BLaER1 treated with 17β-estradiol and CSF1 and Interleukin-3, amounts not matched to agents 10 nM and 100 nM (cell line): ENCODE data around the gene DMXL2.
"Not testable (repeated sequence)": the region's sequence is repeated elsewhere in the genome, so short reads cannot be mapped to it uniquely, and the experiment has no call there.

Experiments
- H3K27ac ChIP-seq, 11 experiments: shearing (Covaris generic); formaldehyde crosslinking; 2 replicates each; pipeline ENCODE4 v1.8.1; 2022
- H3K27me3 ChIP-seq, 11 experiments: shearing (Covaris generic); formaldehyde crosslinking; 2 replicates each; pipeline ENCODE4 v1.8.1; 2022
- H3K36me3 ChIP-seq, 11 experiments: shearing (Covaris generic); formaldehyde crosslinking; 2 replicates each; pipeline ENCODE4 v1.8.1; 2022
- H3K4me1 ChIP-seq, 10 experiments: shearing (Covaris generic); formaldehyde crosslinking; 2 replicates each; pipeline ENCODE4 v1.8.1; 2022
- H3K4me2 ChIP-seq, 11 experiments: shearing (Covaris generic); formaldehyde crosslinking; 2 replicates each; pipeline ENCODE4 v1.8.1; 2022
- H3K4me3 ChIP-seq, 10 experiments: shearing (Covaris generic); formaldehyde crosslinking; 2 replicates each; pipeline ENCODE4 v1.8.1; 2022
- H3K9ac ChIP-seq, 11 experiments: shearing (Covaris generic); formaldehyde crosslinking; 2 replicates each; pipeline ENCODE4 v1.8.1; 2022
- H3K9me3 ChIP-seq, 11 experiments: shearing (Covaris generic); formaldehyde crosslinking; replicated peaks in 1 of 11; 2 replicates each; pipeline ENCODE4 v1.8.1; 2022
- H4K20me1 ChIP-seq, 11 experiments: shearing (Covaris generic); formaldehyde crosslinking; 2 replicates each; pipeline ENCODE4 v1.8.1; 2022
- Cebpa-rat ChIP-seq, 11 experiments: shearing (Covaris generic); IDR thresholded peaks; 2 replicates each; pipeline ENCODE4 v1.8.1; 2022

DMXL2 gene

DNA sequence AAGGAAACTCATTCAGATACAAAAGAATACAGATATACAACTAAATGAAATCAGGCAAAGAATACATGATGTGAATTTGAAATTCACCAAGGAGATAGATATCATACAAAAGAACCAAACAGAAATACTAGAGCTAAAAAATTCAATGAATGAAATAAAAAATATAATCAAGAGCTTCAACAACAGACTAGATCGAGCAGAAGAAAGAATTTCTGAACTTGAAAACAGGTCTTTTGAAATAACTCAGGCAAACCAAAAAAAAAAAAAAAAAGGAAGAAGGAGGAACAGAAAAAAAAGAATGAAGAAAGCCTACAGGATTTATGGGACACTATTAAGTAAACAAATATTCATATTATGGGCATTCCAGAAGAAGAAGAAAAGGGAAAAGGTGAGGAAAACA, 137.8 kb downstream of the DMXL2 start:
- Histone ChIP-seq H3K27ac (no peak overlapping the region), H4K20me1 (peaks cover 0 to 77% (median 0%) of the 10 kb centered on the region in 11 experiments; a peak in 6 of 22 replicates), H3K4me2 (no peak overlapping the region), H3K9ac (no peak overlapping the region), H3K36me3 (peaks cover 39 to 100% (median 61%) of the 10 kb centered on the region in 11 experiments), H3K9me3 (peaks cover 34 to 49% (median 39%) of the 10 kb centered on the region in 11 experiments), H3K27me3 (no peaks in the 10 kb centered on the region), H3K4me3 (no peak overlapping the region), H3K4me1 (no peaks in the 10 kb centered on the region)
- TF ChIP-seq Cebpa-rat (IDR thresholded peaks at IDR 0.05): no peak

DNA sequence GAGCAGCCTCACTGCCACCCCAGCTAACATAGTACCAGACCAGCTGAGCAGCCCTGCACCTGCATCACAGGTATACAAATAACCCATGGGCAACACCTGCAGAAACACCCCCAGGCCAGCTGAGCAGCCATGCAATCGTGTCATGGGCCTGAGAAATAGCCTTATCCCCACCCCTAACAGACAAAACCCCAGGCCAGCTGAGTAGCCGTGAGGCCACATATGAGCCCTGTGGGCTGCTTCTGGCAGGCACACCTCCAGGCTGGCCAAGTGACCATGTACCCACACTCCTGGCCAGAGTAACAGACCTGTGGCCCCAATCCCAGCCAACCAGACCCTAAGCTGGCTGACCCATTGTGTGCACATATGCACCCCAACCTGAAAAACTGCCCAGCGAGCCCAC, 138.6 kb downstream of the DMXL2 start:
- TF ChIP-seq Cebpa-rat (IDR thresholded peaks at IDR 0.05): no peak

DNA sequence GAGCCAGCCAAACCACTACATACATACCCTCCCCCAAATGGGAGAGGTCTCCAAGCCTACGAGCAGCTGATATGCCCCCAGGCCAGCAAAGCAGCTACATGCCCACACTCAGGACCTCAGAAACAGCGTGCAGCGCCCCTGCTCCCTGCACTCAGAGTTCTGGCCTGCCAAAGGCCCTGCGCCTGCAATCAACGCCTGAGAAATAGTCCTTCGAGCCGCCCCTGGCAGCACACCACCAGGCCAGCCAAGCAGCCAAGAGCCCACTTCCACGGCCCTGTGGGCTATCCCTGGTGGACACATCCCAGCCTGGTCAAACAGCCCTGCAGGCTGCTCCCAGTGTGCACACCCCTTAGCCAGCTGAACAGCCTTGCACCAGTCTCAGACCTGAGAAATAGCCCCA, 139.1 kb downstream of the DMXL2 start:
- Histone ChIP-seq H3K4me1 (no peaks in the 10 kb centered on the region), H3K9ac (no peak overlapping the region), H3K4me2 (no peak overlapping the region), H4K20me1 (peaks cover 0 to 78% (median 0%) of the 10 kb centered on the region in 11 experiments; a peak in 6 of 22 replicates), H3K9me3 (peaks cover 34 to 49% (median 39%) of the 10 kb centered on the region in 11 experiments), H3K36me3 (peaks cover 40 to 100% (median 55%) of the 10 kb centered on the region in 11 experiments), H3K27ac (no peak overlapping the region), H3K4me3 (no peak overlapping the region), H3K27me3 (no peaks in the 10 kb centered on the region)
- TF ChIP-seq Cebpa-rat (IDR thresholded peaks at IDR 0.05): no peak

More for the DNA sequence above, 138.6 kb downstream of the DMXL2 start:
- H3K4me1 ChIP-seq: no peaks in the 10 kb centered on the region
- no peaks in the 10 kb centered on the region for H3K27me3 ChIP-seq
- no peak overlapping the region for H3K4me3 ChIP-seq
- no peak overlapping the region for H3K9ac ChIP-seq
- no peak overlapping the region for H3K4me2 ChIP-seq
- no peak overlapping the region for H3K27ac ChIP-seq
- peaks cover 34 to 49% (median 39%) of the 10 kb centered on the region in 11 experiments for H3K9me3 ChIP-seq
- peaks cover 0 to 78% (median 0%) of the 10 kb centered on the region in 11 experiments; a peak in 6 of 22 replicates for H4K20me1 ChIP-seq
- peaks cover 40 to 100% (median 58%) of the 10 kb centered on the region in 11 experiments for H3K36me3 ChIP-seq

DNA sequence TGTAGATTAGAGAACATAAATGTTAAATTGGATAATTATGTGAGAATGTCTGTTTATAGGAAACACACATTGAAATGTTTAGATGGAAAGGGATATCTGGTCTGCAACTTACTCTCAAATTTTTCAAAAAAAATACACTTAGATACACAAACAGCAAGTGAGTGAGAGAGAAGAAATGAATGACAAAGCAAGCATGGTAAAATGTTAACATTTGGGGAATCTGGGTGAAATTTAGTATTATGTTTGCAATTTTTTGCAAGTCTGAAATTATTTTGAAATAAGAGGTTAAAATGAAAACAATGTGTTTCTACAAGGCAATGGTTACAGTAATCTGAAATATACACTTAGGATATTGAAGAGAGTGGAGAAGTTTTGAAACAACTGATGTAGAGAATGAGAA, 146.8 kb downstream of the DMXL2 start:
- no peak for TF ChIP-seq Cebpa-rat (IDR thresholded peaks at IDR 0.05)
- Histone ChIP-seq H3K4me2 (no peak overlapping the region), H3K9ac (no peak overlapping the region), H3K27ac (no peak overlapping the region), H3K36me3 (peaks cover 3 to 97% (median 10%) of the 10 kb centered on the region in 11 experiments; a peak in 15 of 22 replicates), H3K4me3 (no peak overlapping the region), H3K4me1 (no peaks in the 10 kb centered on the region), H3K9me3 (no peaks in the 10 kb centered on the region), H3K27me3 (no peaks in the 10 kb centered on the region), H4K20me1 (peaks cover 0 to 96% (median 0%) of the 10 kb centered on the region in 11 experiments; a peak in 3 of 22 replicates)

DNA sequence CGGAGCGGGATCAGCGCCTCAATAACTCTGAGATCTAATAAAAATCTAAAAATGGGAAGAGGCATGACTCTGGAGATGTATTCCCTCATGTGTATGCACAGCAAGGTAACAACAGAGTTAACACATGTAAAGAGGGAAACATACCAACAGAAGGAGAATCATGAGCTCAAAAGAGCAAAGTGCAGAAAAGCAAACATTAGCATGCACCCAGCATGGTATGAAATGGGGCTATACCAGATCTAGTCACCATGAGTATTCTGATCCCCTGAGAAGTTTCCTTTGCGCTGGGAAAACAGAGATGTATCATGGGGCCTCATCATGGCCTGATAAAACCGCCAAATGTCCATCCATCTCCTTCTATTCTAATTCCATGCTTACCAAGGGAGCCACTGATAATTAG, 152.1 kb downstream of the DMXL2 start:
- no peak overlapping the region for H3K4me3 ChIP-seq
- no peaks in the 10 kb centered on the region for H3K9me3 ChIP-seq
- no peaks in the 10 kb centered on the region for H3K27me3 ChIP-seq
- peaks cover 0 to 91% (median 0%) of the 10 kb centered on the region in 11 experiments; a peak in 4 of 22 replicates for H4K20me1 ChIP-seq
- H3K36me3 ChIP-seq: peaks cover 5 to 89% (median 16%) of the 10 kb centered on the region in 11 experiments; a peak in 16 of 22 replicates
- no peak overlapping the region for H3K4me2 ChIP-seq
- no peak overlapping the region for H3K27ac ChIP-seq
- H3K4me1 ChIP-seq: no peaks in the 10 kb centered on the region
- no peak overlapping the region for H3K9ac ChIP-seq
- TF ChIP-seq Cebpa-rat (IDR thresholded peaks at IDR 0.05): no peak

DNA sequence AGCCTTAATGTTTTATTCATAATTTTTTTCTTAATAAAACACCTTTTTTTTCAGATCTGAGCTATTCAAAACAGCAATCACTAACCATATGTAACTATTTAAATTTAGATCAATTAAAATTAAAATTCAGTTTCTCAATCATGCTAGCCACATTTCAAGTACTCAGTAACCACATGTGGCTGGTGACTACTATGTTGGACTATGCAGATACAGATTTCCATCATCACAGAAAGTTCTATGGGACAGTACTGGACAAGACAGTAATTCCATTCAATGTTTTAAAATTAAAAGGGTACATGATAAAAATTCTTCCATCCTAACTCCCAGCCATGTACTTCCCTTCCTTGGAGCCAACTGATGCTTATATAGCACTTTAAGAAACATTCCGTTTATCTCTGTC, 161.8 kb downstream of the DMXL2 start:
- TF ChIP-seq Cebpa-rat (IDR thresholded peaks at IDR 0.05): no peak
- no peak overlapping the region for H3K4me2 ChIP-seq
- H4K20me1 ChIP-seq: peaks cover 0 to 88% (median 0%) of the 10 kb centered on the region in 11 experiments; a peak in 3 of 22 replicates
- H3K9ac ChIP-seq: no peak overlapping the region
- H3K9me3 ChIP-seq: no peaks in the 10 kb centered on the region
- no peaks in the 10 kb centered on the region for H3K4me1 ChIP-seq
- H3K36me3 ChIP-seq: peaks cover 11 to 100% (median 35%) of the 10 kb centered on the region in 11 experiments; a peak in 21 of 22 replicates
- no peak overlapping the region for H3K4me3 ChIP-seq
- H3K27me3 ChIP-seq: no peaks in the 10 kb centered on the region
- H3K27ac ChIP-seq: no peak overlapping the region

DNA sequence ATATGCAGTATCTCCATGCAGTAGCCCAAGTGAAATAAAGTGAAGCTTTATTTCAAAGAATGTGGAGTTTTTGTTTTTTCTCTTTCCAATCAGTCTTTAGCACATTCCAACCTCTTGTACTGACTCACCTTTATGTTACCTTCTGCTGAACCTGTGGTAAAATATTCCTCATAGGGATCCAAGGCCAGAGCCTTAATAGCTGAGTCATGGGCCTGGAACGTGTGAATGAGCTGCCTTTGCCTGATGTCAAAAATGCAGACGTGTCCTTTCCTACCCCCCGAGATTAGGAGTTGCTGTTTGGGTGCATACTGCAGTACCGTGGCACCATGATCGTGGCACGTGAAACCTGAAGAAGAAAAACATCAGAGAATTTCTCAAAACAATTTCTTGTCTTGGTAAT, 172.6 kb downstream of the DMXL2 start:
- H3K9me3 ChIP-seq: no peaks in the 10 kb centered on the region
- no peak for TF ChIP-seq Cebpa-rat (IDR thresholded peaks at IDR 0.05)
- no peak overlapping the region for H3K27ac ChIP-seq

DNA sequence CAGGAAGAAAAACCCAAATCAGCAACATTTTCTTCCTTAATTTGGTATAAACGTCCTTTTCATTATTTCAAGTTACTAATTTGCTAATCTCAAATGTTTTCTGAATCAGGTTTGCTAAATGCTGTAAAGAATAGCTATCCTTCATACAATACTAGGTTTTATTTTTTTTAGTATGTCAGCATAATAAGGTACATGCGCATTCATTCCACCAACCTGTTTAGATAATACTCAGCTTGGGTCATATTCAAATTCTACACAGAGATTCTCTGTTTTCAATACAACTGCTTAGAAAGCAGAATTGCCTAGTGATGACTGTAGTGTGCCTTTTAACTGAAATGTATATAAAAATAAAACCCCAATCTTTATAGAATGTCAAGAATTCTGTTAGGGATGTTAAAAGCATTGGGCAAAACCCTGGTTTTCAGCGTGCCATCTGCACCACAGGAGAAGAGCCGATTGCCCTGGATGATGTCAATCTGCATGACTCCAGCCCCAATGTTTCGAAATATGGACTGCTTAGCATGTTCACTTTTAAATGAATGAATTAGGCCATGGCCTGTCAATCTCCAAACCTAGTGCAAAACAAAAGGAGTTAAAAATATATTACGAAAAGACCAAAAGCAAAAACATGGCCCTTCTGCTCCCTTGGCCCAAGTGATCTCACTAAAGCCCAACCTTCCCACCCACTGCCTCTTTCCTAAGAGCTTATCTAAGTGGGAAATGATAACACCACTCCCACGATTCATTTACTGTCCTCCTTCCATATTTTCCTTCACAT, 173.8 kb downstream of the DMXL2 start:
- Histone ChIP-seq H3K9ac (no peak overlapping the region), H3K36me3 (peaks cover 14 to 98% (median 30%) of the 10 kb centered on the region in 11 experiments; a peak in 21 of 22 replicates), H3K4me2 (no peak overlapping the region), H3K27me3 (no peaks in the 10 kb centered on the region), H3K4me1 (no peaks in the 10 kb centered on the region), H4K20me1 (peaks cover 0 to 56% (median 0%) of the 10 kb centered on the region in 11 experiments; a peak in 2 of 22 replicates), H3K27ac (no peak overlapping the region), H3K9me3 (no peaks in the 10 kb centered on the region), H3K4me3 (no peak overlapping the region)
- TF ChIP-seq Cebpa-rat (IDR thresholded peaks at IDR 0.05): no peak

More for the DNA sequence above, 172.6 kb downstream of the DMXL2 start:
- Histone ChIP-seq H3K27me3 (no peaks in the 10 kb centered on the region), H3K4me2 (no peak overlapping the region), H3K4me3 (no peak overlapping the region), H3K4me1 (no peaks in the 10 kb centered on the region), H3K9ac (no peak overlapping the region), H3K36me3 (peaks cover 19 to 100% (median 35%) of the 10 kb centered on the region in 11 experiments; a peak in 21 of 22 replicates), H4K20me1 (peaks cover 0 to 65% (median 0%) of the 10 kb centered on the region in 11 experiments; a peak in 2 of 22 replicates)

DNA sequence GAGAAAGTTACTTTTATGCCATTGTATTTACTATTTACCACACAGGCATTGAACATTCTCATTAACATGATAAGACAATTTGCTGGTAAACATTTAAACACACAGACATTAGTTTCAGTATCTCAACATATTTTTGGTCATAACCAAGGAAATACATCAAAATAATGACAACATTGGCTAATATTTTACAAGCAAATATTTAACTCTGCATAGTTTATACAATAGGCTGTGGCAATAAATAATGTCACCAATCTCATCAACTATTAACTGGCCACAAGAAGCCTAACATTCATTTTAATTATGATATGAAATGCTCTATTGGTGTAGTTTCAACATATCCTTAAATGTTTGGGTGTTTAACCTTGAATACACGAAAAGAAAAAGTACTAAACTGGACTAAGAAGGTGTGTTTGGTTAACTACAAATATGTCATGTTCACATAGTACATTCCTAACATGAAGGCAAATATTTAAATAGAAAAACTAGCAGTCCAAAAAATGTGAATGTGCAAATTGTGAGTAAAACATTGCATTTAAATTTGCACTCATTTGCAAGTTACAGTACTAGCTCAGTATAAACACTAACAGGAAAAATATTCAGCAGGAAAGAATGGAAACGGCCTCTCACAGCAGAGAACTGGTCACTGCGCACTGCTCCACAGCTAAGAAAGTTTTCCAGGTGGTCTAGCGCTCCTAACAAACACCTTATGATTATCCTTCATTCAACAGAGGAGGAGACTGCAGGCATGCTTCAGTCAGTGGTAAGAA, 174.5 kb downstream of the DMXL2 start:
- peaks cover 0 to under 1% (median 0%) of the 10 kb centered on the region in 11 experiments; a peak in 1 of 22 replicates for H3K9me3 ChIP-seq
- H3K27ac ChIP-seq: no peak overlapping the region
- H3K36me3 ChIP-seq: peaks cover 14 to 90% (median 30%) of the 10 kb centered on the region in 11 experiments; a peak in 21 of 22 replicates
- no peak overlapping the region for H3K9ac ChIP-seq
- no peak overlapping the region for H3K4me2 ChIP-seq
- H4K20me1 ChIP-seq: peaks cover 0 to 49% (median 0%) of the 10 kb centered on the region in 11 experiments; a peak in 2 of 22 replicates
- no peaks in the 10 kb centered on the region for H3K27me3 ChIP-seq
- H3K4me1 ChIP-seq: no peaks in the 10 kb centered on the region
- no peak for TF ChIP-seq Cebpa-rat (IDR thresholded peaks at IDR 0.05)
- H3K4me3 ChIP-seq: no peak overlapping the region

DNA sequence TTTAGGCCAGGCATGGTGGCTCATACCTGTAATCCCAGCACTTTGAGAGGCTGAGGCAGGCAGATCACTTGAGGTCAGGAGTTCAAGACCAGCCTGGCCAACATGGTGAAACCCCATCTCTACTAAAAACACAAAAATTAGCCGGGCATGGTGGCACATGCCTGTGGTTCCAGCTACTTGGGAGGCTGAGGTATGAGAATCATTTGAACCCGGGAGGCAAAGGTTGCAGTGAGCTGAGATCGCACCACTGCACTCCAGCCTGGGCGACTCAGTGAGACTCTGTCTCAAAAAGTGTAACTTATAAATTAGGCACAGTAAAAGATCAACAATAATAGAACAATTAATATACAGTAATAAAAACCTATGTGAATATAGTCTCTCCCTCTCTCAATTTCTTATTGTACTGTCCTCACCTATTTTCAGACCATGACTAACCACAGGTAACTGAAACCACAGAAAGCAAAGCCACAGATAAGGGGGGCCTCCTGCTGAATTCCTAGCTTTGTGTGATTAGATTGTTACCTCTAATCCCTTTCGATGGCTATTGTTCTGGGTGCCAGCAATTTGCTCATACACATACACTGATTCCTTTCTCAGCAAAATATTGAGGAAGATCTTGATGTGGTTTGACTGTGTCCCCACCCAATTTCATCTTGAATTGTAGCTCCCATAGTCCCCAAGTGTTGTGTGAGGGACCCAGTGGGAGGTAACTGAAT, 176.4 kb downstream of the DMXL2 start:
- H3K4me2 ChIP-seq, H3K4me1 ChIP-seq, H3K9ac ChIP-seq, H3K27ac ChIP-seq, H3K9me3 ChIP-seq, H3K4me3 ChIP-seq, H3K27me3 ChIP-seq: not testable (repeated sequence)
- H3K36me3 ChIP-seq: peaks cover 14 to 72% (median 30%) of the 10 kb centered on the region in 11 experiments; a peak in 21 of 22 replicates
- H4K20me1 ChIP-seq: peaks cover 0 to 31% (median 0%) of the 10 kb centered on the region in 11 experiments; a peak in 2 of 22 replicates
